Smooth muscle cell (in vitro differentiated cells): ENCODE data around the gene SNX8. TPM values are rescaled to one million over a fixed set of nuclear protein-coding genes. Genes with fewer than 3 reads are reported as not detected.

Source experiments
- DNase-seq: peaks from one replicate; lab custom pipeline; 2025; ENCODE audit not compliant: unreplicated experiment; lab: John Stamatoyannopoulos, UW
- H2AFZ ChIP-seq: fragments of 200-600 bp; sonication (generic); 2 replicates; pipeline ENCODE4 v1.6.0; 2016; ENCODE audit warnings: antibody characterized with exemption, low read depth, mild to moderate bottlenecking
- H3F3A ChIP-seq: fragments of 200-600 bp; sonication (generic); 2 replicates; pipeline ENCODE4 v1.6.0; 2017; ENCODE audit warnings: antibody characterized with exemption, low read depth
- H3K27ac ChIP-seq: fragments of 200-600 bp; sonication (generic); 2 replicates; pipeline ENCODE4 v1.5.1; 2016; ENCODE audit warnings: low read depth, mild to moderate bottlenecking
- H3K27me3 ChIP-seq: fragments of 200-600 bp; sonication (generic); 2 replicates; pipeline ENCODE4 v1.6.1; 2016; ENCODE audit warnings: low read depth, mild to moderate bottlenecking
- H3K36me3 ChIP-seq: fragments of 200-600 bp; sonication (generic); 2 replicates; pipeline ENCODE4 v1.5.1; 2016; ENCODE audit warnings: low read depth
- H3K4me1 ChIP-seq: fragments of 200-600 bp; sonication (generic); 2 replicates; pipeline ENCODE4 v1.5.1; 2016; ENCODE audit warnings: low read depth
- H3K4me2 ChIP-seq: fragments of 200-600 bp; sonication (generic); 2 replicates; pipeline ENCODE4 v1.6.0; 2016; ENCODE audit warnings: mild to moderate bottlenecking
- H3K4me3 ChIP-seq: fragments of 200-600 bp; sonication (generic); 2 replicates; pipeline ENCODE4 v1.5.1; 2016; ENCODE audit warnings: mild to moderate bottlenecking
- H3K79me2 ChIP-seq: fragments of 200-600 bp; sonication (generic); 2 replicates; pipeline ENCODE4 v1.6.0; 2016; ENCODE audit warnings: low read depth, mild to moderate bottlenecking
- H3K9ac ChIP-seq: fragments of 200-600 bp; sonication (generic); 2 replicates; pipeline ENCODE4 v1.6.0; 2016; ENCODE audit warnings: low read depth
- H3K9me3 ChIP-seq: fragments of 200-600 bp; sonication (generic); replicated peaks from 2 replicates; pipeline ENCODE4 v1.5.1; 2016; ENCODE audit warnings: low read depth
- H4K20me1 ChIP-seq: fragments of 200-600 bp; sonication (generic); 2 replicates; pipeline ENCODE4 v1.6.0; 2016; ENCODE audit warnings: low read depth
- WGBS: methylation state at CpG from one replicate; pipeline ENCODE4 v1.1.7; 2016; ENCODE audit warnings: low lambda C conversion rate; 5-methylcytosine and 5-hydroxymethylcytosine counted together
- polyA plus RNA-seq: library from polyadenylated mRNA; unstranded; fragments of >200 nt; fragmentation: Nextera tagmentation; extraction: Ambion mirVana; gene quantifications from 2 replicates; pipeline ENCODE4 v1.2.1, GENCODE V29; 2016
- total RNA-seq: library from RNA; depleted of rRNA; stranded (reverse); fragments of >200 nt; gene quantifications from 2 replicates; pipeline ENCODE4 v1.2.3, GENCODE V29; 2014
- TF ChIP-seq, protein P1 (sequence below): fragments of 200-600 bp; sonication (generic); IDR thresholded peaks from 2 replicates; pipeline ENCODE4 v1.5.1; 2017; ENCODE audit warnings: borderline replicate concordance, mild to moderate bottlenecking, antibody characterized with exemption; ENCODE audit not compliant: insufficient read depth, poor library complexity, severe bottlenecking

Gene SNX8
- total and polyA plus RNA-seq, 2 experiments from 2014 or later = 46.9 to 49.9 TPM

GRCh38 chr7:2209146-2209960 is 104.9 kb downstream of the SNX8 start:
- no peak overlapping the region for H3K4me3 ChIP-seq
- no peaks in the 10 kb centered on the region for H3K4me1 ChIP-seq
- DNase-seq = peak; percentile 34
- H2AFZ ChIP-seq = no peak overlapping the region
- no peaks in the 10 kb centered on the region for H3K27me3 ChIP-seq
- H4K20me1 ChIP-seq = peaks cover 21% of the 10 kb centered on the region
- no peak overlapping the region for H3K27ac ChIP-seq
- H3K79me2 ChIP-seq = no peaks in the 10 kb centered on the region
- no peaks in the 10 kb centered on the region for H3K9me3 ChIP-seq
- TF ChIP-seq, protein P1, sequence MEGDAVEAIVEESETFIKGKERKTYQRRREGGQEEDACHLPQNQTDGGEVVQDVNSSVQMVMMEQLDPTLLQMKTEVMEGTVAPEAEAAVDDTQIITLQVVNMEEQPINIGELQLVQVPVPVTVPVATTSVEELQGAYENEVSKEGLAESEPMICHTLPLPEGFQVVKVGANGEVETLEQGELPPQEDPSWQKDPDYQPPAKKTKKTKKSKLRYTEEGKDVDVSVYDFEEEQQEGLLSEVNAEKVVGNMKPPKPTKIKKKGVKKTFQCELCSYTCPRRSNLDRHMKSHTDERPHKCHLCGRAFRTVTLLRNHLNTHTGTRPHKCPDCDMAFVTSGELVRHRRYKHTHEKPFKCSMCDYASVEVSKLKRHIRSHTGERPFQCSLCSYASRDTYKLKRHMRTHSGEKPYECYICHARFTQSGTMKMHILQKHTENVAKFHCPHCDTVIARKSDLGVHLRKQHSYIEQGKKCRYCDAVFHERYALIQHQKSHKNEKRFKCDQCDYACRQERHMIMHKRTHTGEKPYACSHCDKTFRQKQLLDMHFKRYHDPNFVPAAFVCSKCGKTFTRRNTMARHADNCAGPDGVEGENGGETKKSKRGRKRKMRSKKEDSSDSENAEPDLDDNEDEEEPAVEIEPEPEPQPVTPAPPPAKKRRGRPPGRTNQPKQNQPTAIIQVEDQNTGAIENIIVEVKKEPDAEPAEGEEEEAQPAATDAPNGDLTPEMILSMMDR = peak; percentile 75
- H3K36me3 ChIP-seq = no peaks in the 10 kb centered on the region
- no peak overlapping the region for H3K4me2 ChIP-seq
- WGBS = 74% methylated on average over 21 of the region's 21 CpGs
- no peaks in the 10 kb centered on the region for H3F3A ChIP-seq
- H3K9ac ChIP-seq = no peak overlapping the region

GRCh38 chr7:2208712-2209111 is 105.5 kb downstream of the SNX8 start:
- TF ChIP-seq, protein P1 = no peak

GRCh38 chr7:2205036-2205780 is 109.0 kb downstream of the SNX8 start:
- 83% methylated on average over 16 of the region's 16 CpGs for WGBS
- Histone ChIP-seq H3K9me3 (no peaks in the 10 kb centered on the region), H3K79me2 (no peaks in the 10 kb centered on the region), H3K36me3 (no peaks in the 10 kb centered on the region), H3F3A (no peaks in the 10 kb centered on the region), H2AFZ (no peak overlapping the region), H3K27me3 (no peaks in the 10 kb centered on the region), H3K4me3 (no peak overlapping the region), H3K4me2 (no peak overlapping the region), H3K4me1 (no peaks in the 10 kb centered on the region), H3K9ac (no peak overlapping the region), H4K20me1 (peaks cover 23% of the 10 kb centered on the region), H3K27ac (no peak overlapping the region)
- no peak for DNase-seq
- TF ChIP-seq, protein P1 = no peak

More at GRCh38 chr7:2208712-2209111, 105.5 kb downstream of the SNX8 start:
- Histone ChIP-seq H3K4me1 (no peaks in the 10 kb centered on the region), H3K27me3 (no peaks in the 10 kb centered on the region), H3F3A (no peaks in the 10 kb centered on the region), H2AFZ (no peak overlapping the region), H3K27ac (no peak overlapping the region), H3K9me3 (no peaks in the 10 kb centered on the region), H3K79me2 (no peaks in the 10 kb centered on the region), H3K4me2 (no peak overlapping the region), H3K9ac (no peak overlapping the region), H3K4me3 (no peak overlapping the region), H3K36me3 (no peaks in the 10 kb centered on the region), H4K20me1 (peaks cover 23% of the 10 kb centered on the region)
- no peak for DNase-seq
- 92% methylated on average over 16 of the region's 16 CpGs for WGBS
